Measurements from ENCODE around the gene FBXO31.
"Not testable (repeated sequence)": the region's sequence is repeated elsewhere in the genome, so short reads cannot be mapped to it uniquely, and the experiment has no call there.

FBXO31 gene

GRCh38 chr16:87387942-87388817 lies 4.6 kb upstream of the FBXO31 start:
- peak; percentile 77 to 83 for DNase-seq (ENCODE audit: low read depth in 2 of 2)

- not testable (repeated sequence) for DNase-seq (ENCODE audit: low read depth in 2 of 2)
These were observed 1.2 kb upstream of the FBXO31 start for GRCh38 chr16:87384875-87385167.

- DNase-seq (ENCODE audit: low read depth in 2 of 2), result peak; percentile 26 to 32
These were observed 742 bp upstream of the FBXO31 start for GRCh38 chr16:87384162-87384874.

GRCh38 chr16:87382023-87382785 lies 1.4 kb downstream of the FBXO31 start:
- no peak for DNase-seq (ENCODE audit: low read depth in 2 of 2)

- no peak for DNase-seq (ENCODE audit: low read depth in 2 of 2)
These were observed 2.7 kb downstream of the FBXO31 start for GRCh38 chr16:87380881-87381280.

GRCh38 chr16:87380403-87380802 lies 3.2 kb downstream of the FBXO31 start:
- DNase-seq (ENCODE audit: low read depth in 2 of 2), result no peak

GRCh38 chr16:87379312-87379752 lies 4.2 kb downstream of the FBXO31 start:
- not testable (repeated sequence) for DNase-seq (ENCODE audit: low read depth in 2 of 2)

- no peak for DNase-seq (ENCODE audit: low read depth in 2 of 2)
These were observed 6.9 kb downstream of the FBXO31 start for GRCh38 chr16:87376660-87377059.

- DNase-seq (ENCODE audit: low read depth in 2 of 2), result no peak
These were observed 8.0 kb downstream of the FBXO31 start for GRCh38 chr16:87375426-87376135.

GRCh38 chr16:87374313-87374712 lies 9.3 kb downstream of the FBXO31 start:
- no peak for DNase-seq (ENCODE audit: low read depth in 2 of 2)

- DNase-seq (ENCODE audit: low read depth in 2 of 2), result no peak
These were observed 11.3 kb downstream of the FBXO31 start for GRCh38 chr16:87372305-87372704.

- no peak for DNase-seq (ENCODE audit: low read depth in 2 of 2)
These were observed 12.2 kb downstream of the FBXO31 start for GRCh38 chr16:87371261-87371866.

- no peak for DNase-seq (ENCODE audit: low read depth in 2 of 2)
These were observed 13.5 kb downstream of the FBXO31 start for GRCh38 chr16:87369796-87370719.

- DNase-seq (ENCODE audit: low read depth in 2 of 2), result no peak
These were observed 14.3 kb downstream of the FBXO31 start for GRCh38 chr16:87369117-87369765.

- DNase-seq (ENCODE audit: low read depth in 2 of 2), result no peak
These were observed 15.4 kb downstream of the FBXO31 start for GRCh38 chr16:87368029-87368770.

- no peak for DNase-seq (ENCODE audit: low read depth in 2 of 2)
These were observed 16.0 kb downstream of the FBXO31 start for GRCh38 chr16:87367529-87367928.

- DNase-seq (ENCODE audit: low read depth in 2 of 2), result no peak
These were observed 16.6 kb downstream of the FBXO31 start for GRCh38 chr16:87366930-87367329.

- no peak for DNase-seq (ENCODE audit: low read depth in 2 of 2)
These were observed 17.3 kb downstream of the FBXO31 start for GRCh38 chr16:87366288-87366687.
